ENCODE results near the gene METTL6.

DNA sequence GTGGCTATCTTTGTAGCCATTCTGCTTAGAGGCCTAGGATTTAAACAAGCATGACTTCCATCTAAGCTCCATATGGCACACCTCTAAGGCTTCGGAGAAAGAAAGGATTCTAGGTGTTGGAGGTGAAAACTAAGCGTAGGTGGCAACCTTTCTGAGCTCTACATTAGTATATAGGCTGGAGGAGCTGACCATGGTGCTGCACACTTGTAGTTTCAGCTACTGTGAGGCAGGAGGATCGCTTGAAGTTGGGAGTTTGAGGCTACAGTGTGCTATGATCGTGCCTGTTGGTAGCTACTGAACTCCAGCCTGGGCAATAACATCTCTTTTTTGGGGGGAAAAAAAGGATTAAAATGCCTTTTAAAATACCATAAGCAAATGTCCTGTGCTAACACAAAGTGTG is 7.4 kb upstream of the METTL6 start:
- TF ChIP-seq TAF1 (IDR thresholded peaks at IDR 0.05; ENCODE audit: borderline replicate concordance, low read depth, low read length) (no peak), POLR2A (IDR thresholded peaks at IDR 0.05; ENCODE audit: low read depth, low read length) (no peak), POLR2AphosphoS5 (IDR thresholded peaks at IDR 0.05; ENCODE audit: low read depth, low read length) (no peak)
